ENCODE data around the gene ST6GALNAC3. TPM values are rescaled to one million over a fixed set of nuclear protein-coding genes. Genes with fewer than 3 reads are reported as not detected.
"Not testable (repeated sequence)": the region's sequence is repeated elsewhere in the genome, so short reads cannot be mapped to it uniquely, and the experiment has no call there.

ST6GALNAC3 gene
- polyA plus RNA-seq, 2 of the 4 experiments (the other 2 are of a cell fraction), result 1.1 to 1.2 TPM

DNA sequence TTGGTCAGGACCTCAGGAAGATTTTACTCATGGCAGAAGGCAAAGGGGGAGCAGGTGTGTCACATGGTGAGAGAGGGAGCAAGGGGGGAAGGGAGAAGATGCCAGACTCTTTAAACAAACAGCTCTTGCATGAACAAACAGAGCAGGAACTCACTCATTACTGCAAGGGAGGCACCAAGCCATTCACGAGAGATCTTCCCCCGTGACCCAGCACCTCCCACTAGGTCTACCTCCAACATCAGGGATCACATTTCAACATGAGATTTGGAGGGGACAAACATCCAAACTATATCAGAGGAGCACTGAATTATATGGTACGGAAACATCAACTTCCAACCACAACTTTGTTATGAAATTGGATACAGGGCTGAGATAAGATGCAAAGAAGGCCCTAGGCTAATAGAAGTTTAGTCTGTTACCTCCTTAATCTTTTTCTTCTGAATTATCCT lies 164.9 kb downstream of the ST6GALNAC3 start:
- H3K4me2 ChIP-seq, result no peak overlapping the region
- H3K27ac ChIP-seq, result no peak overlapping the region
- FAIRE-seq (no peak), ATAC-seq (no peak), DNase-seq (ENCODE audit: low read depth in 1 of 2, low spot score in 1 of 2) (peak in 1 of 2 experiments; percentile 3)
- 37% methylated on average over 3 of the region's 3 CpGs for WGBS (ENCODE audit: missing lambda C conversion rate)
- TF ChIP-seq CBX2 (IDR thresholded peaks at IDR 0.05; ENCODE audit: borderline replicate concordance, low read depth), result no peak
- TF ChIP-seq KDM5A (IDR thresholded peaks at IDR 0.05), result no peak
- no peak for TF ChIP-seq CBX8 (IDR thresholded peaks at IDR 0.05)
- no peak for TF ChIP-seq JUNB (IDR thresholded peaks at IDR 0.05)
- TF ChIP-seq, protein P1, sequence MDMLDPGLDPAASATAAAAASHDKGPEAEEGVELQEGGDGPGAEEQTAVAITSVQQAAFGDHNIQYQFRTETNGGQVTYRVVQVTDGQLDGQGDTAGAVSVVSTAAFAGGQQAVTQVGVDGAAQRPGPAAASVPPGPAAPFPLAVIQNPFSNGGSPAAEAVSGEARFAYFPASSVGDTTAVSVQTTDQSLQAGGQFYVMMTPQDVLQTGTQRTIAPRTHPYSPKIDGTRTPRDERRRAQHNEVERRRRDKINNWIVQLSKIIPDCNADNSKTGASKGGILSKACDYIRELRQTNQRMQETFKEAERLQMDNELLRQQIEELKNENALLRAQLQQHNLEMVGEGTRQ (IDR thresholded peaks at IDR 0.05), result no peak
- TF ChIP-seq ESRRA (IDR thresholded peaks at IDR 0.05; ENCODE audit: borderline replicate concordance, low read length), result no peak
- TF ChIP-seq RAD21 (conservative IDR thresholded peaks at IDR 0.05 in 1 of 2, IDR thresholded peaks at IDR 0.05 in 1 of 2), result no peak
- no peak for TF ChIP-seq MAFK (IDR thresholded peaks at IDR 0.05; ENCODE audit: partially characterized antibody)
- TF ChIP-seq, protein P2, sequence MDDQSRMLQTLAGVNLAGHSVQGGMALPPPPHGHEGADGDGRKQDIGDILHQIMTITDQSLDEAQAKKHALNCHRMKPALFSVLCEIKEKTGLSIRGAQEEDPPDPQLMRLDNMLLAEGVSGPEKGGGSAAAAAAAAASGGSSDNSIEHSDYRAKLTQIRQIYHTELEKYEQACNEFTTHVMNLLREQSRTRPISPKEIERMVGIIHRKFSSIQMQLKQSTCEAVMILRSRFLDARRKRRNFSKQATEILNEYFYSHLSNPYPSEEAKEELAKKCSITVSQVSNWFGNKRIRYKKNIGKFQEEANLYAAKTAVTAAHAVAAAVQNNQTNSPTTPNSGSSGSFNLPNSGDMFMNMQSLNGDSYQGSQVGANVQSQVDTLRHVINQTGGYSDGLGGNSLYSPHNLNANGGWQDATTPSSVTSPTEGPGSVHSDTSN (IDR thresholded peaks at IDR 0.05), result no peak
- no peak for TF ChIP-seq BHLHE40 (IDR thresholded peaks at IDR 0.05; ENCODE audit: low read depth, low read length)
- no peak for TF ChIP-seq PHF8 (IDR thresholded peaks at IDR 0.05; ENCODE audit: borderline replicate concordance, low read depth)
- TF ChIP-seq POLR2A (IDR thresholded peaks at IDR 0.05; ENCODE audit: low read length), result no peak
- TF ChIP-seq, protein P3, sequence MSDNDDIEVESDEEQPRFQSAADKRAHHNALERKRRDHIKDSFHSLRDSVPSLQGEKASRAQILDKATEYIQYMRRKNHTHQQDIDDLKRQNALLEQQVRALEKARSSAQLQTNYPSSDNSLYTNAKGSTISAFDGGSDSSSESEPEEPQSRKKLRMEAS (IDR thresholded peaks at IDR 0.05), result no peak
- no peak for TF ChIP-seq HEYL (CRISPR knock-in tag; IDR thresholded peaks at IDR 0.05)
- POLR2A ChIA-PET, result no interaction called here
- CTCF ChIA-PET, result no interaction called here
- H3K9me3 ChIP-seq, result no peaks in the 10 kb centered on the region
- H3K4me3 ChIP-seq, result no peak overlapping the region
- H3K4me1 ChIP-seq, result no peaks in the 10 kb centered on the region

DNA sequence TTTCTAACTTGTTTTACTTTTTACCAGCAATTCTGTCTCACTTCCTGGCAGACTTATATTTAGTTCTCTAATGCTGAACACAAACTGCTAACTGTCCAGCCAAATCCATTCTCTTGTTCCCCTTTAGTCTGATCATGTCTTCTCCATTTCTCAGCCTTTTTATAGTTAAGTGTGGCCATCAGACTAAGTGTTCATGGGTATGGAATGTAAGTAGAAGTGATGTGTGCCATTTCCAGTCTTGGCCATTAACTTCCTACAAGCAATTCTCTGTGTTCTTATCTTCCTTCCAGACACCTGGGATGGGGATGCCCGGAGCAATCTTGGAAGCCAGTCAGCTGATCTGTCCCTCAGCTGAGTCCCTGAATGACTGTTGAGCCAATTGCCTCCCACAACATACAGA lies 165.8 kb downstream of the ST6GALNAC3 start:
- CTCF ChIA-PET, result no interaction called here
- Histone ChIP-seq H3K4me1 (no peaks in the 10 kb centered on the region), H3K4me2 (no peak overlapping the region), H3K4me3 (no peak overlapping the region), H3K9me3 (no peaks in the 10 kb centered on the region), H3K27ac (no peak overlapping the region)
- DNase-seq (ENCODE audit: low read depth in 1 of 2, low spot score in 1 of 2) (no peak), ATAC-seq (no peak), FAIRE-seq (no peak)
- POLR2A ChIA-PET, result no interaction called here
- WGBS (ENCODE audit: missing lambda C conversion rate), result 10% methylated on average over 1 of the region's 1 CpG
- no peak for TF ChIP-seq RARB (CRISPR knock-in tag; IDR thresholded peaks at IDR 0.05)
- TF ChIP-seq FOSL2 (IDR thresholded peaks at IDR 0.05), result no peak
- no peak for TF ChIP-seq FOSL2 (CRISPR knock-in tag; IDR thresholded peaks at IDR 0.05)
- TF ChIP-seq, protein P4, sequence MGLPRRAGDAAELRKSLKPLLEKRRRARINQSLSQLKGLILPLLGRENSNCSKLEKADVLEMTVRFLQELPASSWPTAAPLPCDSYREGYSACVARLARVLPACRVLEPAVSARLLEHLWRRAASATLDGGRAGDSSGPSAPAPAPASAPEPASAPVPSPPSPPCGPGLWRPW (IDR thresholded peaks at IDR 0.05), result no peak
- TF ChIP-seq KDM1A (IDR thresholded peaks at IDR 0.05; ENCODE audit: low read depth), result no peak
- TF ChIP-seq HOXB5 (CRISPR knock-in tag; IDR thresholded peaks at IDR 0.05), result no peak
- TF ChIP-seq, protein P1 (IDR thresholded peaks at IDR 0.05), result no peak
- no peak for TF ChIP-seq EHMT2 (IDR thresholded peaks at IDR 0.05; ENCODE audit: low read depth)
- TF ChIP-seq CBX8 (IDR thresholded peaks at IDR 0.05), result no peak
- TF ChIP-seq RFX5 (IDR thresholded peaks at IDR 0.05), result no peak
- TF ChIP-seq CHD2 (IDR thresholded peaks at IDR 0.05; ENCODE audit: low read length, partially characterized antibody), result no peak
- no peak for TF ChIP-seq HOXB13 (CRISPR knock-in tag; IDR thresholded peaks at IDR 0.05; ENCODE audit: low read depth)
- TF ChIP-seq FOSB (CRISPR knock-in tag; IDR thresholded peaks at IDR 0.05), result no peak
- TF ChIP-seq, protein P5, sequence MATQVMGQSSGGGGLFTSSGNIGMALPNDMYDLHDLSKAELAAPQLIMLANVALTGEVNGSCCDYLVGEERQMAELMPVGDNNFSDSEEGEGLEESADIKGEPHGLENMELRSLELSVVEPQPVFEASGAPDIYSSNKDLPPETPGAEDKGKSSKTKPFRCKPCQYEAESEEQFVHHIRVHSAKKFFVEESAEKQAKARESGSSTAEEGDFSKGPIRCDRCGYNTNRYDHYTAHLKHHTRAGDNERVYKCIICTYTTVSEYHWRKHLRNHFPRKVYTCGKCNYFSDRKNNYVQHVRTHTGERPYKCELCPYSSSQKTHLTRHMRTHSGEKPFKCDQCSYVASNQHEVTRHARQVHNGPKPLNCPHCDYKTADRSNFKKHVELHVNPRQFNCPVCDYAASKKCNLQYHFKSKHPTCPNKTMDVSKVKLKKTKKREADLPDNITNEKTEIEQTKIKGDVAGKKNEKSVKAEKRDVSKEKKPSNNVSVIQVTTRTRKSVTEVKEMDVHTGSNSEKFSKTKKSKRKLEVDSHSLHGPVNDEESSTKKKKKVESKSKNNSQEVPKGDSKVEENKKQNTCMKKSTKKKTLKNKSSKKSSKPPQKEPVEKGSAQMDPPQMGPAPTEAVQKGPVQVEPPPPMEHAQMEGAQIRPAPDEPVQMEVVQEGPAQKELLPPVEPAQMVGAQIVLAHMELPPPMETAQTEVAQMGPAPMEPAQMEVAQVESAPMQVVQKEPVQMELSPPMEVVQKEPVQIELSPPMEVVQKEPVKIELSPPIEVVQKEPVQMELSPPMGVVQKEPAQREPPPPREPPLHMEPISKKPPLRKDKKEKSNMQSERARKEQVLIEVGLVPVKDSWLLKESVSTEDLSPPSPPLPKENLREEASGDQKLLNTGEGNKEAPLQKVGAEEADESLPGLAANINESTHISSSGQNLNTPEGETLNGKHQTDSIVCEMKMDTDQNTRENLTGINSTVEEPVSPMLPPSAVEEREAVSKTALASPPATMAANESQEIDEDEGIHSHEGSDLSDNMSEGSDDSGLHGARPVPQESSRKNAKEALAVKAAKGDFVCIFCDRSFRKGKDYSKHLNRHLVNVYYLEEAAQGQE (IDR thresholded peaks at IDR 0.05), result no peak
- TF ChIP-seq HMGXB4 (CRISPR knock-in tag; IDR thresholded peaks at IDR 0.05; ENCODE audit: borderline replicate concordance), result no peak
- TF ChIP-seq JUN (IDR thresholded peaks at IDR 0.05), result no peak

- 15% methylated on average over 1 of the region's 1 CpG for WGBS (ENCODE audit: missing lambda C conversion rate)
- POLR2A ChIA-PET, CTCF ChIA-PET: not testable (repeated sequence)
Measured at GRCh38 chr1:76242587-76242986, 168.0 kb downstream of the ST6GALNAC3 start.

More at GRCh38 chr1:76242587-76242986, 168.0 kb downstream of the ST6GALNAC3 start:
- not testable (repeated sequence) for DNase-seq (ENCODE audit: low read depth in 1 of 2, low spot score in 1 of 2); H3K4me2 ChIP-seq; H3K9me3 ChIP-seq; ATAC-seq; H3K4me3 ChIP-seq; H3K4me1 ChIP-seq; H3K27ac ChIP-seq; FAIRE-seq

Measured in A549 (cell line).